Measurements from ENCODE around the gene C12orf50. TPM values are rescaled to one million over a fixed set of nuclear protein-coding genes. Genes with fewer than 3 reads are reported as not detected.

C12orf50 gene, protein sequence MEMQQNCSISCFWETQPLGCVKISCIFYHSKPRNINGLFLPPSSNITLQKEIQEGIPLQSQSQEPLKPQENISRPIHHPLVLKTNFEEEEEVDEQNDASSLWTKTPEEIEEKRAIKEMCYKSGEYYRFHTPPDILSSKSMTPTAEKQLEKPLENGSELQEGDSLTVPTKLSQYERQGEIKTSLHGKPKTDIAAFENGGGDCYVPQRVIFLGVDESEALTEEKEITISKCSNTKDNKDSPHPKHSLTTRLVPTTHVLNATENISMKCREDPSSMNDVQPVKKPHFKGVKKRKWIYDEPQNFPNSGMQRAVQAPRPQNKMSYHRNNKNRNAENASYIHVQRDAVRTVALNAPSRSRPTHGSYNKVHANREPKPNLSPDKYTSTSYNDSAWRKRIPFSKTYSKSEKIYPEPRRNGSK
- 0.12 TPM in 1 of 2 replicates, not detected in the other for total RNA-seq (ENCODE audit: low replicate concordance)

DNA sequence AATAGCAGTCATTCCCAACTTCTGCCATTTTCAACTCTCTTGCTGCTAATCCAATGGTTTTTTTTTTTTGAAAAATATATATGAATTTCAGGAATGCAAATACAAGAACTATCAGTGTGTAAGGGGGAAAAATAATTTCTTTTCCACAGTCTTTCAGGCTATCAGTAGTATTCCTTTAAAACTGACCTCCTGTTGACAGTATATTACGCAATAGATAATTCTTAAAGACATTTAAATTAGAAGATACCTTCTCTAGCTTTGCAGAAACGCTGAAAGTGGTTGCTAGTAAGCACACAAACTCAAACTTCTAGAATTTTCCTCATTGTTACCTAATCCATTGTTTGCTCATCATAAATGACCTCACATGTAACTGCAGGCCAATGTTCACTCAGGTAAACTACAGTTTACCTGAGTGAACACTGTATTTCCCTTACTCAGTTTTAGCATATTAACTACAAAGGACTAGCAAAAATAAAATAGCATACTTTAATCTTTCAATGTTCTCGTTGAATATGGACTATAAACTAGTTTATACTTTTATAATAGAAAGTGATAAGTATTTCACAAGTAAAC, at the start of gene C12orf50:
TSS of gene C12orf50 (minus strand) at position 309 of the 573 bp plus-strand sequence. CDS start 2,439 bp downstream, outside the sequence.

Other genes starting within 250 kb of the C12orf50 start
- 5.7 and 8.1 TPM in 2 replicates for gene CEP290, start 112.7 kb upstream of the C12orf50 start, total RNA-seq (ENCODE audit: low replicate concordance)
- gene TMTC3, start 112.9 kb upstream of the C12orf50 start, total RNA-seq (ENCODE audit: low replicate concordance) = 26.1 and 30.5 TPM in 2 replicates

Measured in smooth muscle cell of the coronary artery (primary cell).